HCT116 (cell line): Measurements from ENCODE around the gene MSH3. TPM values are rescaled to one million over a fixed set of nuclear protein-coding genes. Genes with fewer than 3 reads are reported as not detected.

Experiments used
- ATAC-seq: fragments of 200-7000 bp; cut with Tn5 transposase; 2 replicates; pipeline ENCODE4 v1.9.1; 2020; ENCODE audit warnings: mild to moderate bottlenecking, moderate library complexity
- BruUV-seq: library from RNA; stranded (reverse); fragments of 400-500 nt; replicated peaks from 2 replicates; lab custom pipeline; 2021; lab: Mats Ljungman, UMichigan
- CTCF ChIA-PET: fragments of 300-600 bp; sonication (Branson Sonifier 250); formaldehyde crosslinking; loops from one replicate; lab custom pipeline; 2021; ENCODE audit warnings: antibody characterized with exemption; lab: Charles Lee
- POLR2A ChIA-PET: fragments of 300-600, 350-600 bp; sonication (Branson Sonifier 250); formaldehyde crosslinking; loops from one replicate; lab custom pipeline; 2021; ENCODE audit warnings: antibody characterized with exemption; lab: Charles Lee
- RAD21 ChIA-PET, 2 experiments: fragments of 300-600 bp; sonication (Branson Sonifier 250); formaldehyde crosslinking; loops; one replicate each; lab custom pipeline; 2023; ENCODE audit warnings: low total read pairs in 2 of 2; ENCODE audit not compliant: uncharacterized antibody in 2 of 2, unreplicated experiment in 2 of 2, low non-redundant PET in 1 of 2; lab: Charles Lee
- DNase-seq: peaks from one replicate; pipeline ENCODE4 v3.0.0-alpha.2; 2010; ENCODE audit warnings: low read depth, low spot score
- H2AFZ ChIP-seq: fragments of 200-600 bp; shearing (Covaris generic), sonication (generic); 2 replicates; pipeline ENCODE4 v1.6.1; 2017; ENCODE audit warnings: low read depth, mixed run types, mixed read lengths, antibody characterized with exemption, low read length; ENCODE audit not compliant: poor library complexity, severe bottlenecking
- H3K27ac ChIP-seq: 2 replicates; pipeline ENCODE4 v1.5.1; 2012; ENCODE audit warnings: low read depth, low read length
- H3K27me3 ChIP-seq: fragments of 200-600 bp; sonication (generic); 2 replicates; pipeline ENCODE4 v1.6.1; 2016; ENCODE audit warnings: mixed run types, low read length, mixed read lengths; ENCODE audit not compliant: insufficient read depth
- H3K36me3 ChIP-seq, 2 experiments: fragments of 200-500 bp in 1 of 2; fragments of 200-600 bp in 1 of 2; sonication (Bioruptor generic) in 1 of 2; sonication (generic) in 1 of 2; 2 replicates each; pipeline versions ENCODE4 v1.5.1 to v1.6.1; 2014 to 2016; ENCODE audit warnings: low read length in 2 of 2, inconsistent platforms in 1 of 2, mixed read lengths in 1 of 2, mixed run types in 1 of 2; ENCODE audit not compliant: insufficient read depth in 2 of 2, control insufficient read depth in 1 of 2
- H3K4me1 ChIP-seq, 2 experiments: fragments of 200-600 bp in 1 of 2; sonication (generic) in 1 of 2; 2 replicates each; pipeline versions ENCODE4 v1.5.1 to v1.6.1; 2012 to 2017; ENCODE audit warnings: low read length in 2 of 2, inconsistent platforms in 1 of 2, mild to moderate bottlenecking in 1 of 2, mixed read lengths in 1 of 2, mixed run types in 1 of 2, moderate library complexity in 1 of 2; ENCODE audit not compliant: insufficient read depth in 2 of 2, control insufficient read depth in 1 of 2
- H3K4me2 ChIP-seq: fragments of 200-600 bp; sonication (generic); 2 replicates; pipeline ENCODE4 v1.6.1; 2017; ENCODE audit warnings: mixed run types, low read length, mixed read lengths
- H3K4me3 ChIP-seq, 2 experiments: fragments of 200-600 bp in 1 of 2; sonication (generic) in 1 of 2; replicated peaks in 1 of 2; 2 replicates each; pipeline ENCODE4 v1.5.1; 2011 to 2016; ENCODE audit warnings: low read length in 2 of 2, control low read depth in 1 of 2, low read depth in 1 of 2, mild to moderate bottlenecking in 1 of 2, mixed read lengths in 1 of 2, mixed run types in 1 of 2
- H3K79me2 ChIP-seq: fragments of 200-600 bp; sonication (generic); 2 replicates; pipeline ENCODE4 v1.6.1; 2017; ENCODE audit warnings: mild to moderate bottlenecking, mixed run types, low read length, moderate library complexity, mixed read lengths; ENCODE audit not compliant: insufficient read depth
- H3K9ac ChIP-seq: fragments of 200-600 bp; sonication (generic); 2 replicates; pipeline ENCODE4 v1.6.1; 2016; ENCODE audit warnings: low read length, mixed read lengths
- H3K9me2 ChIP-seq: fragments of 200-600 bp; sonication (generic), shearing (Covaris generic); 2 replicates; pipeline ENCODE4 v1.6.1; 2017; ENCODE audit warnings: mixed run types, mild to moderate bottlenecking, moderate library complexity; ENCODE audit not compliant: insufficient read depth
- H3K9me3 ChIP-seq, 2 experiments: fragments of 200-500 bp in 1 of 2; fragments of 200-600 bp in 1 of 2; sonication (Bioruptor generic) in 1 of 2; sonication (generic) in 1 of 2; 2 replicates each; pipeline ENCODE4 v1.6.1; 2014 to 2017; ENCODE audit warnings: low read length in 2 of 2, mixed read lengths in 2 of 2, inconsistent platforms in 1 of 2, low read depth in 1 of 2, mild to moderate bottlenecking in 1 of 2, mixed run types in 1 of 2, moderate library complexity in 1 of 2; ENCODE audit not compliant: control insufficient read depth in 1 of 2, insufficient read depth in 1 of 2
- H4K20me1 ChIP-seq: fragments of 200-600 bp; sonication (generic), shearing (Covaris generic); 2 replicates; pipeline ENCODE4 v1.6.1; 2017; ENCODE audit warnings: mixed run types, mild to moderate bottlenecking, moderate library complexity; ENCODE audit not compliant: insufficient read depth
- CBX3 ChIP-seq: IDR thresholded peaks from 2 replicates; pipeline ENCODE4 v1.6.1; 2012; ENCODE audit warnings: low read depth
- CEBPB ChIP-seq: IDR thresholded peaks from 2 replicates; pipeline ENCODE4 v1.6.1; 2012; ENCODE audit warnings: low read depth
- EGR1 ChIP-seq: IDR thresholded peaks from 2 replicates; pipeline ENCODE4 v1.6.1; 2012; ENCODE audit warnings: low read depth
- ELF1 ChIP-seq: IDR thresholded peaks from 2 replicates; pipeline ENCODE4 v1.6.1; 2012; ENCODE audit warnings: low read depth, borderline replicate concordance
- EZH2 ChIP-seq: fragments of 200-600 bp; sonication (generic); IDR thresholded peaks from 2 replicates; pipeline ENCODE4 v1.6.1; 2017; ENCODE audit warnings: antibody characterized with exemption, mixed run types
- FOSL1 ChIP-seq: IDR thresholded peaks from 2 replicates; pipeline ENCODE4 v1.6.1; 2012; ENCODE audit warnings: low read depth
- JUND ChIP-seq: IDR thresholded peaks from 2 replicates; pipeline ENCODE4 v1.6.1; 2012
- POLR2AphosphoS5 ChIP-seq: IDR thresholded peaks from 2 replicates; pipeline ENCODE4 v1.6.1; 2011; ENCODE audit warnings: mild to moderate bottlenecking, low read depth, low read length, moderate library complexity
- SIN3A ChIP-seq: IDR thresholded peaks from 2 replicates; pipeline ENCODE4 v1.6.1; 2012; ENCODE audit warnings: low read depth
- SP1 ChIP-seq: IDR thresholded peaks from 2 replicates; pipeline ENCODE4 v1.6.1; 2012; ENCODE audit warnings: low read depth
- YY1 ChIP-seq: IDR thresholded peaks from 2 replicates; pipeline ENCODE4 v1.6.1; 2011; ENCODE audit warnings: low read length, low read depth, moderate library complexity, mild to moderate bottlenecking; ENCODE audit not compliant: insufficient replicate concordance; ENCODE audit errors: extremely low read depth
- ZFX ChIP-seq: fragments of 450-650 bp; IDR thresholded peaks from 2 replicates; pipeline ENCODE4 v1.6.1; 2017
- ZNF274 ChIP-seq: fragments of 200-500 bp; sonication (Bioruptor generic); IDR thresholded peaks from 2 replicates; pipeline ENCODE4 v1.6.1; 2014; ENCODE audit warnings: mild to moderate bottlenecking, low read depth, low read length, inconsistent platforms
- intact Hi-C: fragments of 100-400 bp; cut with micrococcal nuclease; formaldehyde crosslinking; loops from 2 replicates; pipeline ENCODE4 v1.10.0; 2022
- total RNA-seq: library from RNA; stranded (reverse); gene quantifications from one replicate; pipeline ENCODE4 v1.2.1, GENCODE V29; 2021; ENCODE audit not compliant: unreplicated experiment
- TF ChIP-seq, protein P1 (sequence below): IDR thresholded peaks from 2 replicates; pipeline ENCODE4 v1.6.1; 2012
- TF ChIP-seq, protein P2 (sequence below): IDR thresholded peaks from 2 replicates; pipeline ENCODE4 v1.6.1; 2012
- TF ChIP-seq, protein P3 (sequence below): IDR thresholded peaks from 2 replicates; pipeline ENCODE4 v1.6.1; 2012; ENCODE audit warnings: low read depth

MSH3 gene
- total RNA-seq, 1 experiment from 2014 or later: 4.9 TPM

DNA sequence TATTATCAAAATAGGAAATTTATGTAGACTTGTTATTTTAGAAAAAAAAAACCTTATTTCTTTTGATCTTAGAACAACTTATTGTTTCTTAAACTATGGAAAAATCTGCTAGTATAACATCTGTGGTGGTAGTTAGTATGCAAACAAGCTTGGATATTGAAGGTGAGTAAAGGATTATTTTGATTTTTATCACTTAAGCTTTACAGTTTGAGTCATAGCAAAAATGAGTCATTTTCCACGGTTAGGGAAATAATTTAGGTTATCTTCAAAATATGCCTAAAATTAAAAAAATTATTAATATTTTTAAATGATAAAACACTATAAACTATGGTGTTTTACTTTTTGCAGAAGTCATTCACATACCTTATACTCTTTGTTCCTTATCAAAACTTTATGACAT is 107.5 kb downstream of the MSH3 start:
- RAD21 ChIA-PET: no interaction called here
- POLR2A ChIA-PET: no interaction called here
- Histone ChIP-seq H2AFZ (no peak overlapping the region), H3K4me3 (no peak overlapping the region), H3K9me3 (no peaks in the 10 kb centered on the region), H4K20me1 (no peaks in the 10 kb centered on the region), H3K36me3 (no peaks in the 10 kb centered on the region), H3K27me3 (no peaks in the 10 kb centered on the region), H3K9ac (no peak overlapping the region), H3K9me2 (no peaks in the 10 kb centered on the region), H3K79me2 (no peaks in the 10 kb centered on the region), H3K4me2 (no peak overlapping the region), H3K27ac (no peak overlapping the region), H3K4me1 (peaks cover 23 to 47% of the 10 kb centered on the region in 2 experiments)
- intact Hi-C loops: no loop called here
- no TSS peak for BruUV-seq
- no peak for DNase-seq
- TF ChIP-seq YY1 (no peak), FOSL1 (peak; percentile 26; the same call in 1 of the 2 replicates)
- CTCF ChIA-PET: no interaction called here
- ATAC-seq: no peak

DNA sequence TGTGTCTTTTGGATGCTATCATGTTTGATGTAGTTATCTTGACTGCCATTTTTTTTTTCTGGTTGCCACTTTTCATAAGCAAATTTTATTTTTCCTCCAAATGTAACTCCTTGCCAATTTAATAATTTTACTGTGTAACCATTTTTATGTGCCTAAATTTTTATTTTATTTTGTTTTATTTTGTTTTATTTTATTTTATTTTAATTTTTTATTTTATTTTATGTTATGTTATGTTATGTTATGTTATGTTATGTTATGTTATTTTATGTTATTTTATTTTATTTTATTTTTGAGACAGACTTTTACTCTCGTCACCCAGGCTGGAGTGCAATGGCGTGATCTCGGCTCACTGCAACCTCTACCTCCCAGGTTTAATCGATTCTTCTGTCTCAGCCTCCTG is 108.1 kb downstream of the MSH3 start:
- intact Hi-C loops: no loop called here
- H3K4me2 ChIP-seq: no peak overlapping the region
- RAD21 ChIA-PET: no interaction called here
- H3K27me3 ChIP-seq: no peaks in the 10 kb centered on the region
- H2AFZ ChIP-seq: no peak overlapping the region
- H3K4me3 ChIP-seq: no peak overlapping the region
- H3K9me2 ChIP-seq: no peaks in the 10 kb centered on the region
- ATAC-seq (no peak), DNase-seq (no peak)
- no TSS peak for BruUV-seq
- no peaks in the 10 kb centered on the region for H3K79me2 ChIP-seq
- no peaks in the 10 kb centered on the region for H3K36me3 ChIP-seq
- POLR2A ChIA-PET: no interaction called here
- no peaks in the 10 kb centered on the region for H4K20me1 ChIP-seq
- no peak overlapping the region for H3K27ac ChIP-seq
- H3K9me3 ChIP-seq: no peaks in the 10 kb centered on the region
- no peak overlapping the region for H3K9ac ChIP-seq
- H3K4me1 ChIP-seq: peaks cover 23 to 47% of the 10 kb centered on the region in 2 experiments
- no peak for TF ChIP-seq SP1
- TF ChIP-seq EGR1: no peak
- TF ChIP-seq, protein P1, sequence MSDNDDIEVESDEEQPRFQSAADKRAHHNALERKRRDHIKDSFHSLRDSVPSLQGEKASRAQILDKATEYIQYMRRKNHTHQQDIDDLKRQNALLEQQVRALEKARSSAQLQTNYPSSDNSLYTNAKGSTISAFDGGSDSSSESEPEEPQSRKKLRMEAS: no peak
- TF ChIP-seq ELF1: no peak
- TF ChIP-seq ZFX: no peak
- TF ChIP-seq, protein P2, sequence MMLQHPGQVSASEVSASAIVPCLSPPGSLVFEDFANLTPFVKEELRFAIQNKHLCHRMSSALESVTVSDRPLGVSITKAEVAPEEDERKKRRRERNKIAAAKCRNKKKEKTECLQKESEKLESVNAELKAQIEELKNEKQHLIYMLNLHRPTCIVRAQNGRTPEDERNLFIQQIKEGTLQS: no peak
- TF ChIP-seq ZNF274: no peak
- TF ChIP-seq EZH2: no peak
- TF ChIP-seq POLR2AphosphoS5: no peak
- TF ChIP-seq CEBPB: no peak
- TF ChIP-seq JUND: no peak
- TF ChIP-seq, protein P3, sequence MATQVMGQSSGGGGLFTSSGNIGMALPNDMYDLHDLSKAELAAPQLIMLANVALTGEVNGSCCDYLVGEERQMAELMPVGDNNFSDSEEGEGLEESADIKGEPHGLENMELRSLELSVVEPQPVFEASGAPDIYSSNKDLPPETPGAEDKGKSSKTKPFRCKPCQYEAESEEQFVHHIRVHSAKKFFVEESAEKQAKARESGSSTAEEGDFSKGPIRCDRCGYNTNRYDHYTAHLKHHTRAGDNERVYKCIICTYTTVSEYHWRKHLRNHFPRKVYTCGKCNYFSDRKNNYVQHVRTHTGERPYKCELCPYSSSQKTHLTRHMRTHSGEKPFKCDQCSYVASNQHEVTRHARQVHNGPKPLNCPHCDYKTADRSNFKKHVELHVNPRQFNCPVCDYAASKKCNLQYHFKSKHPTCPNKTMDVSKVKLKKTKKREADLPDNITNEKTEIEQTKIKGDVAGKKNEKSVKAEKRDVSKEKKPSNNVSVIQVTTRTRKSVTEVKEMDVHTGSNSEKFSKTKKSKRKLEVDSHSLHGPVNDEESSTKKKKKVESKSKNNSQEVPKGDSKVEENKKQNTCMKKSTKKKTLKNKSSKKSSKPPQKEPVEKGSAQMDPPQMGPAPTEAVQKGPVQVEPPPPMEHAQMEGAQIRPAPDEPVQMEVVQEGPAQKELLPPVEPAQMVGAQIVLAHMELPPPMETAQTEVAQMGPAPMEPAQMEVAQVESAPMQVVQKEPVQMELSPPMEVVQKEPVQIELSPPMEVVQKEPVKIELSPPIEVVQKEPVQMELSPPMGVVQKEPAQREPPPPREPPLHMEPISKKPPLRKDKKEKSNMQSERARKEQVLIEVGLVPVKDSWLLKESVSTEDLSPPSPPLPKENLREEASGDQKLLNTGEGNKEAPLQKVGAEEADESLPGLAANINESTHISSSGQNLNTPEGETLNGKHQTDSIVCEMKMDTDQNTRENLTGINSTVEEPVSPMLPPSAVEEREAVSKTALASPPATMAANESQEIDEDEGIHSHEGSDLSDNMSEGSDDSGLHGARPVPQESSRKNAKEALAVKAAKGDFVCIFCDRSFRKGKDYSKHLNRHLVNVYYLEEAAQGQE: no peak
- TF ChIP-seq SIN3A: no peak
- no peak for TF ChIP-seq CBX3
- CTCF ChIA-PET: no interaction called here
